Upper lobe of right lung (tissue), 1 donor: ENCODE measurements around the gene ANKMY1. TPM values are rescaled to one million over a fixed set of nuclear protein-coding genes. Genes with fewer than 3 reads are reported as not detected.
"Not testable (repeated sequence)": the region's sequence is repeated elsewhere in the genome, so short reads cannot be mapped to it uniquely, and the experiment has no call there.

Experiments
- ATAC-seq: fragments of 200-7000 bp; cut with Tn5 transposase; one replicate; pipeline ENCODE4 v1.9.1; 2020; ENCODE audit warnings: mild to moderate bottlenecking, moderate library complexity
- DNase-seq: peaks from one replicate; pipeline ENCODE4 v3.0.0-alpha.2; 2020
- H3K27ac ChIP-seq: fragments of 200-600 bp; one replicate; pipeline ENCODE4 v1.8.0; 2022
- H3K27me3 ChIP-seq: fragments of 200-600 bp; one replicate; pipeline ENCODE4 v1.8.0; 2022; ENCODE audit warnings: mild to moderate bottlenecking
- H3K36me3 ChIP-seq: fragments of 200-600 bp; one replicate; pipeline ENCODE4 v1.8.0; 2022
- H3K4me1 ChIP-seq: fragments of 200-600 bp; one replicate; pipeline ENCODE4 v1.8.0; 2022
- H3K4me3 ChIP-seq: fragments of 200-600 bp; one replicate; pipeline ENCODE4 v1.8.0; 2022; ENCODE audit warnings: mild to moderate bottlenecking
- H3K9me3 ChIP-seq: fragments of 200-600 bp; one replicate; pipeline ENCODE4 v1.8.0; 2022
- intact Hi-C: fragments of 100-400 bp; cut with DNase I; formaldehyde crosslinking; loops from one replicate; pipeline ENCODE4 v1.11.0; 2022
- total RNA-seq: library from RNA; stranded (reverse); fragmentation: NEBNext Ultra II Directional; extraction: Animal tissue kit (Norgen Biotek cat#: 25700); gene quantifications from one replicate; pipeline ENCODE4 v1.2.1, GENCODE V29; 2021
- TF ChIP-seq, protein P1 (sequence below): fragments of 200-600 bp; IDR thresholded peaks from one replicate; pipeline ENCODE4 v1.8.0; 2022; ENCODE audit warnings: antibody characterized with exemption
- donor health status: DM: no; HTN: yes; CAD: no; lungs with severe emphysema.

The ANKMY1 gene
- total RNA-seq, 1 donor from 2014 or later, result 19.3 TPM

GRCh38 chr2:240526521-240526920, 31.3 kb downstream of the ANKMY1 start:
- no peak overlapping the region for H3K4me3 ChIP-seq
- no peaks in the 10 kb centered on the region for H3K4me1 ChIP-seq
- peaks cover 1% of the 10 kb centered on the region for H3K9me3 ChIP-seq
- no peaks in the 10 kb centered on the region for H3K27me3 ChIP-seq
- intact Hi-C loops, result no loop called here
- TF ChIP-seq, protein P1, sequence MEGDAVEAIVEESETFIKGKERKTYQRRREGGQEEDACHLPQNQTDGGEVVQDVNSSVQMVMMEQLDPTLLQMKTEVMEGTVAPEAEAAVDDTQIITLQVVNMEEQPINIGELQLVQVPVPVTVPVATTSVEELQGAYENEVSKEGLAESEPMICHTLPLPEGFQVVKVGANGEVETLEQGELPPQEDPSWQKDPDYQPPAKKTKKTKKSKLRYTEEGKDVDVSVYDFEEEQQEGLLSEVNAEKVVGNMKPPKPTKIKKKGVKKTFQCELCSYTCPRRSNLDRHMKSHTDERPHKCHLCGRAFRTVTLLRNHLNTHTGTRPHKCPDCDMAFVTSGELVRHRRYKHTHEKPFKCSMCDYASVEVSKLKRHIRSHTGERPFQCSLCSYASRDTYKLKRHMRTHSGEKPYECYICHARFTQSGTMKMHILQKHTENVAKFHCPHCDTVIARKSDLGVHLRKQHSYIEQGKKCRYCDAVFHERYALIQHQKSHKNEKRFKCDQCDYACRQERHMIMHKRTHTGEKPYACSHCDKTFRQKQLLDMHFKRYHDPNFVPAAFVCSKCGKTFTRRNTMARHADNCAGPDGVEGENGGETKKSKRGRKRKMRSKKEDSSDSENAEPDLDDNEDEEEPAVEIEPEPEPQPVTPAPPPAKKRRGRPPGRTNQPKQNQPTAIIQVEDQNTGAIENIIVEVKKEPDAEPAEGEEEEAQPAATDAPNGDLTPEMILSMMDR, result no peak
- ATAC-seq (no peak), DNase-seq (no peak)
- peaks cover 10% of the 10 kb centered on the region for H3K36me3 ChIP-seq
- no peak overlapping the region for H3K27ac ChIP-seq

DNA sequence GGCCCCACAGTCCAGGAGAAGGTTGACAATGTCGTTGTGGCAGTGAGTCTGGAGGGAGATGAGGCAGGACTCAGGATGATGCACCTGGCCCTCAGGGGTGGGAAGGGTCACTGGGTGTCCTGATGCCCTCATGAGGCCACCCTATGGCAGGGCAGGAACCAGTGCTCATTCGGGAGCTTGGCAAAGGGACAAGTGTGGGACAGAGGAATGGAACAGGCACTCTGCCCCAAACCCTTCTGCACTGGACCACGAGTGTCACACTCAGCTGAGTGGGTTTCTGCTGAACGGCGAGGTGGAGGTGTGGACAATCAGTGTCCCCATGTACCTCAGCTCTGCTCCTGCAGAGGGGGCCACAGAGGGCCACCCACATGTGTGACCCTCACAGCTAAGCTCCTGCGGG, 32.0 kb downstream of the ANKMY1 start:
- H3K36me3 ChIP-seq, result peaks cover 10% of the 10 kb centered on the region
- no peak for DNase-seq
- no peak for ATAC-seq
- TF ChIP-seq, protein P1, result no peak
- no peaks in the 10 kb centered on the region for H3K27me3 ChIP-seq
- H3K4me1 ChIP-seq, result no peaks in the 10 kb centered on the region
- H3K9me3 ChIP-seq, result no peaks in the 10 kb centered on the region
- no peak overlapping the region for H3K4me3 ChIP-seq
- intact Hi-C loops, result no loop called here
- no peak overlapping the region for H3K27ac ChIP-seq

DNA sequence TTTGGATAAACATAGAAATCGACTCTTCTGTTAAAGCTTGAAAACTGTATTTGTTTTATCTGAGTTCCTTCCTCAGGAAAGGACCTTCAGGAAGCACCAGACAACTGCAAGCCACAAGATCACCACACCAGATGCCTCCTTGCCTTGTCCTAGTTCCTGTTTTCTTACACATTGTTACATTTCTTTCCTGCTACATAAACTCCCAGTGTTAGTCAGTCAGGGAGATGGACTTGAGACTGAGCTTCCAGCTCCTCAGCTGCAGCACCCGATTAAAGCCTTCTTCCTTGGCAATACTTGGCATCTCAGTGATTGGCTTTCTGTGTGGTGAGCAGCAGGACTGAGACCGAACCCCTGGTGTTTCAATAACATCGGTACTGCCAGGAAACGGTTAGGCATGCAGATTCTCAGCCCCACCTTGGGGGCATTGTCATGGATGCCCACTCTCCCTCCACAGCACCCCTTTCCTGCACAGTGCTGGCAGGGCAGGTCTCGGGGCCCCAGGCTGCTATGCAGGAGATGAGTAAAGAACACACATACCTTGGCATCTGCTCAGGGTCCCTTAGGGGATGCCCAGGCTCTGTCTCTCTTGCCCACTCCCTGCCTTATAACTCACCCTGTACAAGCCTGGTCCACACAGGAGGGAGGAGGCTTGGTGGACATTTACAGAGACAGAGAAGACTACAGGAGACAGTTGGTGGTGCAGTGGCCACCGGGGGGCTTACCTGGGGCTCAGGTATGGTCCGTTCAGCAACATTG, 32.6 kb downstream of the ANKMY1 start:
- Histone ChIP-seq H3K9me3 (no peaks in the 10 kb centered on the region), H3K4me1 (no peaks in the 10 kb centered on the region), H3K27ac (no peak overlapping the region), H3K27me3 (no peaks in the 10 kb centered on the region), H3K4me3 (no peak overlapping the region), H3K36me3 (peaks cover 10% of the 10 kb centered on the region)
- ATAC-seq (no peak), DNase-seq (no peak)
- intact Hi-C loops, result no loop called here
- TF ChIP-seq, protein P1, result no peak

DNA sequence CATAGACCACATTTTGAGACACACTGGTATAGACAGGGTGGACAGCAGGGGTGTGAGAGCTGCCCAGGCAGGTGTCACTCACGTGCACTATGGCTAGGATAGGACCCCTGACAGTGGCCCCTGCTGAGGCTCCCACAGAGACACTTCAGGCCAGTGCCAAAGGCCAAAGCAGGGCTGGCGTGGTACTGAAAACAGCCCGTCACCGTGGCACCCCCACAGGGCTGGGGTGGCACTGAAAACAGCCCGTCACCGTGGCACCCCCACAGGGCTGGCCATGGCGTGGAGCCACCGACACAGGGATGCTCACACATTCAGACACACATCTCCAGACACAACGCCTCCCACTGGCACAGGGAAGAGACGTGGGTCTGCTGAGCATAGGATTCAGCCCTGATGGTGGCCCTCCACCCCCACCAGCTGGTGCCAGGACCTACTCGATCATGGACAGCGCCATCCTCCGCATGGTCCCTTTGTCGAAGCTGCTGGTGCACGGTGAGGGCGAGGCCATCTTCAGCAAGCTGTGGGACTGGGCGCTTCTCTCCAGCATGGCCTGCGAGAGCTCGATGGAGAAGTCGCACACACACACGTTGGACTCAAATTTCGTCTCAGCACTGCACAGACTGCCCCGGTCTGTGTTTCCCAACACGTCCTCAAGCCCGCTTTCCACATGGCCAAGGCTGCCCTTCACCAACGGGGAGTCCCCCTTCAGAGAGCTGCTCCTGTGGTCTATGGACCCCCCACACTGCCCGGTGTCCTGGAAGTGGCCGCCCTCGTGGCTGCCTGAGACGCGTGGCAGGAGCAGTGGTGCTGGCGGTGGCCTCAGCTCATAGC, 34.1 kb downstream of the ANKMY1 start:
- ATAC-seq, result no peak
- TF ChIP-seq, protein P1, result no peak
- intact Hi-C loops, result no loop called here
- H3K27ac ChIP-seq, result no peak overlapping the region
- H3K27me3 ChIP-seq, result no peaks in the 10 kb centered on the region
- H3K36me3 ChIP-seq, result peaks cover 10% of the 10 kb centered on the region
- DNase-seq, result no peak
- no peaks in the 10 kb centered on the region for H3K9me3 ChIP-seq
- no peak overlapping the region for H3K4me3 ChIP-seq
- peaks cover 6% of the 10 kb centered on the region for H3K4me1 ChIP-seq

DNA sequence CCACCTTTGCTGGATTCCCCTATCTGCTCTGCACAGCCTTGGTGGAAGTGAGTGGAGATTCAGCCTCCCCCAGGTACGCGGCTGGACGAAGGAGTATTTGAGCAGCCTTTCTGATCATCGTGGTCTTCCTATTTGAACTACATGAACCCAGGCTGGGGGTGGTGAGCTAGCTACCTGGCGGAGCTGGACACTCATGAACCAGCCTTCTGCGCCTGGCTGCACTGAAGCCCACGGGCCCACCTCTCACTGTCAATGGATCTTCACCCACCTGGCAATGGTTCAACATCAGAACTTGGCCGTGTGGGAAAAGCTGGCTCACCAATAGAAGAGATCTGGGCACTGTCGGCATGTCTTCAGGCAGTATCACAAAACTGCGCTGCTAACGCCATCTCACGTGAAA, 35.4 kb downstream of the ANKMY1 start:
- H3K27ac ChIP-seq, result no peak overlapping the region
- TF ChIP-seq, protein P1, result no peak
- intact Hi-C loops, result no loop called here
- H3K27me3 ChIP-seq, result no peaks in the 10 kb centered on the region
- peaks cover 10% of the 10 kb centered on the region for H3K36me3 ChIP-seq
- H3K4me3 ChIP-seq, result no peak overlapping the region
- H3K9me3 ChIP-seq, result no peaks in the 10 kb centered on the region
- ATAC-seq (no peak), DNase-seq (no peak)
- H3K4me1 ChIP-seq, result peaks cover 6% of the 10 kb centered on the region

DNA sequence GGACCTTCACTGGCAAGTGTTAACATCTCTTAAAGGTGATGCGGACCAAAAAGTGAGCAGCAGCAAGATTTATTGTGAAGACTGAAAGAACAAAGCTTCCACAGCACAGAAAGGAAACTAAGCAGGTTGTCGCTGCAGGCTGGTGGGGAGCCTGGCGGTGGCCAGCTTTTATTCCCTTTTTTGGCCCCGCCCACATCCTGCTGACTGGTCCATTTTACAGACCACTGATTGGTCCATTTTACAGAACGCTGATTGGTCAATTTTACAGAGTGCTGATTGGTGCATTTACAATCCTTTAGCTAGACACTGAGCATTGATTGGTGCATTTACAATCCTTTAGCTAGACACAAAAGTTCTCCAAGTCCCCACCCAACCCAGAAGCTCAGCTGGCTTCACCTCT, 35.9 kb downstream of the ANKMY1 start:
- H3K9me3 ChIP-seq, ATAC-seq, DNase-seq, H3K27me3 ChIP-seq, H3K27ac ChIP-seq, intact Hi-C loops, H3K4me1 ChIP-seq, H3K4me3 ChIP-seq: not testable (repeated sequence)
- H3K36me3 ChIP-seq, result peaks cover 10% of the 10 kb centered on the region
